OCI-LY3 (cell line): ENCODE data around the gene EIF3K.

Experiments used
- CTCF ChIP-seq: fragments of 200-600, 300-600 bp; sonication (generic); IDR thresholded peaks from 2 replicates; pipeline ENCODE4 v1.5.1; 2014; ENCODE audit warnings: antibody characterized with exemption, low read length, low read depth
- EZH2phosphoT487 ChIP-seq: fragments of 200-600 bp; shearing (Covaris generic); IDR thresholded peaks from 2 replicates; pipeline ENCODE4 v1.6.1; 2018; ENCODE audit warnings: antibody characterized with exemption, mixed run types, low read depth

DNA sequence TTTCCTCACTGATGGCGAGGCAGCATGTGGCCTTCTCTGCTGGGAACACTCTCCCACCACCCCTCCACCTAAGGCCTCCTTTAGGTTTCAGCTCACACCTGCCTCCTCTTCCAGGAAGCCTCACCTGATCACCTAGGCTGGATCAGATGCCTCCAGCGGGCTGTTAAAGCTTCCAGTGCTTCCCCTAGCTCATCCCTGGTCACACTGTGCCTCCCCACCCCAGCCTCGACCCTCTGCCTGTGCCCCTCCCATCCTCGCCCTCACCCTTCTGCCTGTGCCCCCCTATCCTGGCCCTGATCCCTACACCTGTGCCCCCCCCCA, 35.0 kb upstream of the EIF3K start:
- TF ChIP-seq CTCF (no peak), EZH2phosphoT487 (no peak)
